HEK293 (cell line): ENCODE results near the gene ADAMTS4.

Source experiments
- CTCF ChIP-seq: fragments of 450-650 bp; formaldehyde crosslinking; IDR thresholded peaks from 2 replicates; pipeline ENCODE4 v1.5.1; 2016; ENCODE audit warnings: missing biosample characterization, missing genetic modification characterization
- ELK4 ChIP-seq: IDR thresholded peaks from 2 replicates; pipeline ENCODE4 v1.6.1; 2011; ENCODE audit warnings: mild to moderate bottlenecking, low read depth, low read length, borderline replicate concordance
- FEZF1 ChIP-seq: fragments of 450-650 bp; formaldehyde crosslinking; IDR thresholded peaks from 2 replicates; pipeline ENCODE4 v1.5.1; 2016; ENCODE audit warnings: missing biosample characterization, missing genetic modification characterization
- INSM2 ChIP-seq: fragments of 450-650 bp; formaldehyde crosslinking; IDR thresholded peaks from 2 replicates; pipeline ENCODE4 v1.5.1; 2016; ENCODE audit warnings: missing biosample characterization, missing genetic modification characterization
- KLF9 ChIP-seq: fragments of 450-650 bp; formaldehyde crosslinking; IDR thresholded peaks from 2 replicates; pipeline ENCODE4 v1.5.1; 2016; ENCODE audit warnings: missing biosample characterization, missing genetic modification characterization, low read depth
- MZF1 ChIP-seq: fragments of 450-650 bp; formaldehyde crosslinking; IDR thresholded peaks from 2 replicates; pipeline ENCODE4 v1.5.1; 2017; ENCODE audit warnings: missing biosample characterization, missing genetic modification characterization, borderline replicate concordance
- PBX3 ChIP-seq: sonication (generic); formaldehyde crosslinking; IDR thresholded peaks from 2 replicates; pipeline ENCODE4 v1.8.1; 2022; ENCODE audit warnings: mild to moderate bottlenecking, moderate library complexity, missing genetic modification reagents
- REST ChIP-seq: fragments of 450-650 bp; formaldehyde crosslinking; IDR thresholded peaks from 2 replicates; pipeline ENCODE4 v1.5.1; 2016; ENCODE audit warnings: missing biosample characterization, missing genetic modification characterization
- ZBTB44 ChIP-seq: fragments of 450-650 bp; IDR thresholded peaks from 2 replicates; pipeline ENCODE4 v1.5.1; 2018; ENCODE audit warnings: missing biosample characterization, mild to moderate bottlenecking, missing genetic modification characterization
- ZFHX2 ChIP-seq: fragments of 450-650 bp; formaldehyde crosslinking; conservative IDR thresholded peaks from 2 replicates; pipeline ENCODE4 v1.5.1; 2016; ENCODE audit warnings: missing biosample characterization, missing genetic modification characterization
- ZNF10 ChIP-seq: fragments of 450-650 bp; formaldehyde crosslinking; IDR thresholded peaks from 2 replicates; pipeline ENCODE4 v1.5.1; 2017; ENCODE audit warnings: missing biosample characterization, missing genetic modification characterization
- ZNF18 ChIP-seq: fragments of 450-650 bp; formaldehyde crosslinking; IDR thresholded peaks from 2 replicates; pipeline ENCODE4 v1.5.1; 2016; ENCODE audit warnings: missing biosample characterization, missing genetic modification characterization
- ZNF449 ChIP-seq: fragments of 450-650 bp; formaldehyde crosslinking; IDR thresholded peaks from 2 replicates; pipeline ENCODE4 v1.5.1; 2017; ENCODE audit warnings: missing biosample characterization, mild to moderate bottlenecking, missing genetic modification characterization, moderate library complexity
- ZNF48 ChIP-seq: fragments of 450-650 bp; formaldehyde crosslinking; IDR thresholded peaks from 2 replicates; pipeline ENCODE4 v1.5.1; 2016; ENCODE audit warnings: missing biosample characterization, missing genetic modification characterization
- ZNF610 ChIP-seq: fragments of 450-650 bp; formaldehyde crosslinking; IDR thresholded peaks from 2 replicates; pipeline ENCODE4 v1.5.1; 2016; ENCODE audit warnings: missing biosample characterization, missing genetic modification characterization, borderline replicate concordance
- ZNF629 ChIP-seq: fragments of 450-650 bp; formaldehyde crosslinking; IDR thresholded peaks from 2 replicates; pipeline ENCODE4 v1.5.1; 2017; ENCODE audit warnings: missing biosample characterization, missing genetic modification characterization
- ZNF639 ChIP-seq: fragments of 450-650 bp; formaldehyde crosslinking; IDR thresholded peaks from 2 replicates; pipeline ENCODE4 v1.5.1; 2016; ENCODE audit warnings: missing biosample characterization, missing genetic modification characterization
- ZNF664 ChIP-seq: fragments of 450-650 bp; formaldehyde crosslinking; IDR thresholded peaks from 2 replicates; pipeline ENCODE4 v1.5.1; 2016; ENCODE audit warnings: missing biosample characterization, missing genetic modification characterization
- ZNF692 ChIP-seq: fragments of 450-650 bp; formaldehyde crosslinking; IDR thresholded peaks from 2 replicates; pipeline ENCODE4 v1.5.1; 2016; ENCODE audit warnings: missing biosample characterization, missing genetic modification characterization
- ZNF747 ChIP-seq: fragments of 450-650 bp; formaldehyde crosslinking; IDR thresholded peaks from 2 replicates; pipeline ENCODE4 v1.5.1; 2016; ENCODE audit warnings: missing biosample characterization, missing genetic modification characterization

Gene ADAMTS4

GRCh38 chr1:161198194-161198896, 509 bp downstream of the ADAMTS4 start (continued):
- TF ChIP-seq ZNF639 (tag by site-specific recombination) (no peak), ZNF18 (tag by site-specific recombination) (no peak), REST (tag by site-specific recombination) (peak; percentile 32; the same call in 1 of the 2 replicates), ELK4 (no peak), INSM2 (no peak), ZNF664 (no peak), CTCF (tag by site-specific recombination) (0 out of 2 replicates have a peak, but pooled peaks have one; percentile 12), KLF9 (tag by site-specific recombination) (no peak), PBX3 (0 out of 2 replicates have a peak, but pooled peaks have one; percentile 44), ZNF629 (tag by site-specific recombination) (no peak), ZNF747 (no peak), ZNF449 (peak; percentile 79; the same call in 1 of the 2 replicates), ZBTB44 (no peak), ZNF48 (tag by site-specific recombination) (no peak), ZNF10 (tag by site-specific recombination) (no peak), ZNF610 (peak; percentile 65; the same call in 1 of the 2 replicates), ZNF692 (tag by site-specific recombination) (no peak), ZFHX2 (tag by site-specific recombination) (no peak), MZF1 (no peak), FEZF1 (tag by site-specific recombination) (no peak)
